ENCODE measurements around the gene ZNF614.
"Not testable (repeated sequence)": the region's sequence is repeated elsewhere in the genome, so short reads cannot be mapped to it uniquely, and the experiment has no call there.

Gene ZNF614

DNA sequence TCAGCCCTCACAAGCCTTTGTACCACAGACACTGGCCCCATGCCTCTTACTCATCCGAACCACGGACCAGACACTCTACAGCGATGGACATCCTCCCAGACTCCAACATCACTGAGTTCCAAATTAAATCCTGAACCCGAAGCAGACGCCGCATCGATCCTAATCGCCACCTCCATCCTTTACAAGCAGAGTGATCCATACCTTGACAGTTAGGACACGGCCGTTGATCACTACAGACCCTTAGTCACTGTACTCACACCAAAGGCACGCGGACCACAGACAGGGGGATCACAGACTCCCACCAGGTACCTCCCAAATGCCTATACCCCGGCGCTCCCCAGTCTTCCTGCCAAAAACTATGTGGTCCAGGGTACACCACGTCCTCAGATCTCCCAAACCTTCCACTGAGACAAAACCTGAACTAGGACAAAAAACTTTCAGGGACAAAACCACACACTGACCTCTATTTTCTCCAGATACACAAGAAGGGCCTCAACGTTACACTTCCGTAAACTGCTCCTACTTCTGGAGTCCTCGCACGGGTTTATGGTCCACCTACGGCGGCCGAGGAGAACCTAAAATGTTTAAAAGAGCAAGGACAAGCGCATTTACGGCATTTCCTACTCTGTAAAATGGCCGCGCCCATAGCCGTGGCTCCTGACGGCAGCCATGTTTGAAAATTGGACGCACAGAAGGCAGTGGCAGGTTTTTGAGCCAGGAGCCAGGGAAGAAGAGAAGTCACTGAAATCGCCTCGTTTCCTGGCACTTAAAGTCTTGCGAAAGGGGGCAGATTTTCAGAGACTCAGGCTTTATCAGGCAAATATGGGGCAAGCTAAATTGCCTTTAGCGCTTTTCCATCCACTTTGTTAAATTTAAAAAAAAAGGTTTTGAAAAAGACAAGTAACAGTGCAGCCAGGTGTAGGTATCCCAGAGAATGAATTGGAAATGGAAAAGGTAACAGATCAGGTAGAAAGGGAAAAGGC is 41.6 kb downstream of the ZNF614 start, which contains the start of gene ZNF350:
Gene ZNF350 (minus strand): TSS at position 532 of the 983 bp plus-strand sequence. CDS start 12,480 bp downstream, outside the sequence.
- peak; percentile 95 for DNase-seq

DNA sequence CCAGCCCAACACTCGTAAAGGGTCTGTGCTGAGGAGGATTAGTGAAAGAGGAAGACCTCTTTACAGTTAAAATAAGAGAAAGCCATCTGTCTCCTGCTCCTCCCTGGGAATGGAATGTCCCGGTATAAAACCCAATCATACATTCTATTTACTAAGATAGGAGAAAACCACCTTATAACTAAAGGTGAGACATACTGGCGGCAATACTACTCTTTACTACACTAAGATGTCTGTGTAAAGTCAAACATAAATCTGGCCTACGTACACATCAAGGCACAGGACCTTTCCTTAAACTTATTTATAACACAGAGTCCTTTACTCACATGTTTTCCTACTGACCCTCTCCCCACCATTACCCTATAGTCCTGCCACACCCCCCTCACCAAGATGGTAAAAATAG is 44.8 kb downstream of the ZNF614 start:
- no peak for DNase-seq

DNA sequence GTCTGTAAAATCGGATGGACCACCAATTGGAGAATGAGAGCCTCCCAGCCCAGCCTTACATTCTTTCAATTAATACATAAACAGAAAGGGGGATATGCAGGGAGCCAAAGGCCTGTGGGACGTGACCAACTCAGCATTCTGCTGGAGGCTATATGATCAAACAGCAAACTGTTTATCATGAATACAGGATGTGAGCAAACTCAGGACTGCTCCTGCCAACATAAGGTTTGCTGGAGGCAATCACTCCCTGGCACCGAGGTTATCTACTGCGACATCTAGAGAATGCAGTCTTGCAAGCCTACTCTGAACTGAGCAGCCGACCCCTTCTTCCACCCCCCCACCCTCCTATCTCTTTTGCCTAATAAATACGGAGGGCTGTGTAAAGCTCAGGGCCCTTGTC is 47.3 kb downstream of the ZNF614 start:
- not testable (repeated sequence) for DNase-seq

DNA sequence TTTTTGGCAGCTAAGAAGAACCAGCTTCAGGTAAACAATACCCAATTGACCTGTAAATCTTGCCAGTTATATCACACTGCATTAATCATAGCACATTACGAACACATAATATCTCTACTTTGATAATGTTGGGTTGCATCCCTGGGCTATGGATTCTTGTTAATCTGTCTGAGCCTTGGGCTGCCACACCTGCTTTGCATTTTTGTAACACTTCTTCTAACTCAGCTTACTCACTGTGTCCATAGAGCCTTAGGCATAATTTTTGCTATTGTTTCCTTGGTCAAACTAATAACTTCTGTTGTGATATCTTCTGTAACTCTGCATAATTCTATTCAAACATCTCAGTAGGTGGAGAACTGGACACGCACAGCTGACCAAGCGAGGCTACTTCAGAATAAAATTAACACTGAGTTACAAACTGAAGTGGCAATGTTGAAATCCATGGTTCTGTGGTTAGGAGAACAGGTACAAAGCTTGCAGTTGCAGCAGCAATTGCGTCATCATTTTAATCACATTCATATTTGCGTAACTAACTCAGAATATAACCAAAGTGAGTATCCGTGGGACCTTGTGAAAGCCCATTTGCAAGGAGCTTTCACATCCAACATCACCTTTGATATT is 48.0 kb downstream of the ZNF614 start:
- DNase-seq = no peak

- DNase-seq = no peak
Observed at GRCh38 chr19:51978882-51979281, 49.3 kb downstream of the ZNF614 start.

GRCh38 chr19:51977346-51977745 is 50.8 kb downstream of the ZNF614 start:
- no peak for DNase-seq

- no peak for DNase-seq
Observed at GRCh38 chr19:51976852-51977251, 51.3 kb downstream of the ZNF614 start.

- not testable (repeated sequence) for DNase-seq
Observed at GRCh38 chr19:51975787-51976186, 52.4 kb downstream of the ZNF614 start.

DNA sequence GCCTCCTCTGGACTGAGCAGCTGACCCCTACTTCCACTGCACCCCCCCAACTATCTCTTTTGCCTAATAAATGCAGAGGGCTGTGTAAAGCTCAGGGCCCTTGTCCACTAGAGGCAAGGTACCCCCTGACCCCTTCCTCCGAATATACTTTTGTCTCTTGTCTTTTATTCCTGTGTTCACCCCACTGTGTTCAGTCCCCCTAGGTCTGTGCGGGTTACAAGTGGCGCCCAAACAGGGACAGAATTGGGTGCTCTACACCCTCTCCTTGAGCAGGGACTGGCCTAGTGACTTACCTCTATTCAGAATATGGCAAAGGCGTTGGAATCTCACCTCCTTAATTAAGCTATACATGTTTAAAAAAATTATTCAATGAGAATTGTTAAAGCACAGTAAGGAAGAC is 56.6 kb downstream of the ZNF614 start:
- DNase-seq = peak in 1 of 2 donors; percentile 41

DNA sequence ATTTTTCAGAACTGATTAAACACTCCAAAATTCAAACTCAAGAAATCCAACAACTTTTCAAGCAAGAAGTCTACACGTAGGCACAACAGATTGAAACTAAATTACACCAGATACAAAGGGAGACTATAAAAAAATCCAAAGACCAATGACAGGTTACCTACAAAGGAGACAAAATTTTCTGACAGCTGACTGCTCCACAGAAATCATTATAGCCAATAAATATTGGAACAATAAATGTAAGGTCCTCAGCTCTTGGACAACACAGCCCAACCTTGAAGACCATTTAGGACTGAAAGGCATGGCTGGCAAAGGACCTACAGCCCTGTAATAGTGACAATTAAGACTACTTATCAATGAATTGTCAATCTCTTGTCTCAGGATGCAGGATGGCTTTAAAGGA is 57.5 kb downstream of the ZNF614 start:
- no peak for DNase-seq

GRCh38 chr19:51965583-51965982 is 62.6 kb downstream of the ZNF614 start:
- no peak for DNase-seq
